ENCODE results near the gene MIS18A. TPM values are rescaled to one million over a fixed set of nuclear protein-coding genes. Genes with fewer than 3 reads are reported as not detected.

The MIS18A gene
- total and polyA plus RNA-seq, 2 experiments from 2014 or later = 46.1 to 133 TPM

DNA sequence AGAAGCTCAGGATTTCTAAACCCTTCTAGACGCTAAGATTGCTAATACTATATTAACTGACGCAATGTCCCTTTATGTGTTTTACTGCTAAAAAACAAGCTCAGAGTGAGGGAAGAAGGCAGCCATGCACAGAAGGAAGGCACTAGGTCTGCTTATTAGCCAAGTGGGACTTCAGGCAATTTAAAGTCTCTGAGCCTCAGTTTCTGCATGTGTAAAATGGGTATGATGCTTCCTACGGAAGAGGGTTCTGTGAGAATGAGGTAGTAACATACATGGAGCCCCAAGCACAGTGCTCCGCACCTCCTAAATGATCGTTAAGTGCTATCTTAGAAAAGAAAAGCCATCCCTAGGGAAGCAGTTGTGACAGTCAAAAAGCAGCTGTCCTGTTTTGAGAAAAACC is 16.9 kb downstream of the MIS18A start:
- peaks cover 13% of the 10 kb centered on the region for H3K36me3 Mint-ChIP-seq (ENCODE audit: low read depth)
- Histone ChIP-seq H3K9me2 (ENCODE audit: insufficient read depth) (no peaks in the 10 kb centered on the region), H3K79me2 (replicated peaks; ENCODE audit: insufficient read depth) (no peaks in the 10 kb centered on the region), H3K36me3 (ENCODE audit: insufficient read depth) (no peaks in the 10 kb centered on the region), H4K20me1 (replicated peaks; ENCODE audit: insufficient read depth) (no peaks in the 10 kb centered on the region), H2AFZ (no peak overlapping the region), H3F3A (replicated peaks; ENCODE audit: low read depth) (no peaks in the 10 kb centered on the region), H3K4me2 (no peak overlapping the region), H3K27me3 (ENCODE audit: insufficient read depth) (no peaks in the 10 kb centered on the region), H3K4me3 (no peak overlapping the region), H3K27ac (ENCODE audit: low read depth) (no peak overlapping the region), H3K4me1 (ENCODE audit: insufficient read depth) (peaks cover 3% of the 10 kb centered on the region; the same call in 1 of the 2 replicates)
- DNase-seq (ENCODE audit: low spot score) = no peak
- peaks cover 3% of the 10 kb centered on the region for H3K27me3 Mint-ChIP-seq (ENCODE audit: insufficient read depth, low read depth, poor library complexity)
- peaks cover 6% of the 10 kb centered on the region; the same call in 2 of the 3 replicates for H3K4me1 Mint-ChIP-seq
- TF ChIP-seq JUNB (IDR thresholded peaks at IDR 0.05; ENCODE audit: unreplicated experiment) = no peak
- TF ChIP-seq, protein P1, sequence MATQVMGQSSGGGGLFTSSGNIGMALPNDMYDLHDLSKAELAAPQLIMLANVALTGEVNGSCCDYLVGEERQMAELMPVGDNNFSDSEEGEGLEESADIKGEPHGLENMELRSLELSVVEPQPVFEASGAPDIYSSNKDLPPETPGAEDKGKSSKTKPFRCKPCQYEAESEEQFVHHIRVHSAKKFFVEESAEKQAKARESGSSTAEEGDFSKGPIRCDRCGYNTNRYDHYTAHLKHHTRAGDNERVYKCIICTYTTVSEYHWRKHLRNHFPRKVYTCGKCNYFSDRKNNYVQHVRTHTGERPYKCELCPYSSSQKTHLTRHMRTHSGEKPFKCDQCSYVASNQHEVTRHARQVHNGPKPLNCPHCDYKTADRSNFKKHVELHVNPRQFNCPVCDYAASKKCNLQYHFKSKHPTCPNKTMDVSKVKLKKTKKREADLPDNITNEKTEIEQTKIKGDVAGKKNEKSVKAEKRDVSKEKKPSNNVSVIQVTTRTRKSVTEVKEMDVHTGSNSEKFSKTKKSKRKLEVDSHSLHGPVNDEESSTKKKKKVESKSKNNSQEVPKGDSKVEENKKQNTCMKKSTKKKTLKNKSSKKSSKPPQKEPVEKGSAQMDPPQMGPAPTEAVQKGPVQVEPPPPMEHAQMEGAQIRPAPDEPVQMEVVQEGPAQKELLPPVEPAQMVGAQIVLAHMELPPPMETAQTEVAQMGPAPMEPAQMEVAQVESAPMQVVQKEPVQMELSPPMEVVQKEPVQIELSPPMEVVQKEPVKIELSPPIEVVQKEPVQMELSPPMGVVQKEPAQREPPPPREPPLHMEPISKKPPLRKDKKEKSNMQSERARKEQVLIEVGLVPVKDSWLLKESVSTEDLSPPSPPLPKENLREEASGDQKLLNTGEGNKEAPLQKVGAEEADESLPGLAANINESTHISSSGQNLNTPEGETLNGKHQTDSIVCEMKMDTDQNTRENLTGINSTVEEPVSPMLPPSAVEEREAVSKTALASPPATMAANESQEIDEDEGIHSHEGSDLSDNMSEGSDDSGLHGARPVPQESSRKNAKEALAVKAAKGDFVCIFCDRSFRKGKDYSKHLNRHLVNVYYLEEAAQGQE (IDR thresholded peaks at IDR 0.05; ENCODE audit: unreplicated experiment) = no peak
- no peak for TF ChIP-seq NANOG (IDR thresholded peaks at IDR 0.05; ENCODE audit: borderline replicate concordance)
- TF ChIP-seq, protein P2, sequence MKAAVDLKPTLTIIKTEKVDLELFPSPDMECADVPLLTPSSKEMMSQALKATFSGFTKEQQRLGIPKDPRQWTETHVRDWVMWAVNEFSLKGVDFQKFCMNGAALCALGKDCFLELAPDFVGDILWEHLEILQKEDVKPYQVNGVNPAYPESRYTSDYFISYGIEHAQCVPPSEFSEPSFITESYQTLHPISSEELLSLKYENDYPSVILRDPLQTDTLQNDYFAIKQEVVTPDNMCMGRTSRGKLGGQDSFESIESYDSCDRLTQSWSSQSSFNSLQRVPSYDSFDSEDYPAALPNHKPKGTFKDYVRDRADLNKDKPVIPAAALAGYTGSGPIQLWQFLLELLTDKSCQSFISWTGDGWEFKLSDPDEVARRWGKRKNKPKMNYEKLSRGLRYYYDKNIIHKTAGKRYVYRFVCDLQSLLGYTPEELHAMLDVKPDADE (IDR thresholded peaks at IDR 0.05) = no peak
- TF ChIP-seq STAT1 (IDR thresholded peaks at IDR 0.05; ENCODE audit: unreplicated experiment) = no peak
- no peak for TF ChIP-seq POLR2AphosphoS5 (IDR thresholded peaks at IDR 0.05; ENCODE audit: low read depth)
- TF ChIP-seq, protein P3, sequence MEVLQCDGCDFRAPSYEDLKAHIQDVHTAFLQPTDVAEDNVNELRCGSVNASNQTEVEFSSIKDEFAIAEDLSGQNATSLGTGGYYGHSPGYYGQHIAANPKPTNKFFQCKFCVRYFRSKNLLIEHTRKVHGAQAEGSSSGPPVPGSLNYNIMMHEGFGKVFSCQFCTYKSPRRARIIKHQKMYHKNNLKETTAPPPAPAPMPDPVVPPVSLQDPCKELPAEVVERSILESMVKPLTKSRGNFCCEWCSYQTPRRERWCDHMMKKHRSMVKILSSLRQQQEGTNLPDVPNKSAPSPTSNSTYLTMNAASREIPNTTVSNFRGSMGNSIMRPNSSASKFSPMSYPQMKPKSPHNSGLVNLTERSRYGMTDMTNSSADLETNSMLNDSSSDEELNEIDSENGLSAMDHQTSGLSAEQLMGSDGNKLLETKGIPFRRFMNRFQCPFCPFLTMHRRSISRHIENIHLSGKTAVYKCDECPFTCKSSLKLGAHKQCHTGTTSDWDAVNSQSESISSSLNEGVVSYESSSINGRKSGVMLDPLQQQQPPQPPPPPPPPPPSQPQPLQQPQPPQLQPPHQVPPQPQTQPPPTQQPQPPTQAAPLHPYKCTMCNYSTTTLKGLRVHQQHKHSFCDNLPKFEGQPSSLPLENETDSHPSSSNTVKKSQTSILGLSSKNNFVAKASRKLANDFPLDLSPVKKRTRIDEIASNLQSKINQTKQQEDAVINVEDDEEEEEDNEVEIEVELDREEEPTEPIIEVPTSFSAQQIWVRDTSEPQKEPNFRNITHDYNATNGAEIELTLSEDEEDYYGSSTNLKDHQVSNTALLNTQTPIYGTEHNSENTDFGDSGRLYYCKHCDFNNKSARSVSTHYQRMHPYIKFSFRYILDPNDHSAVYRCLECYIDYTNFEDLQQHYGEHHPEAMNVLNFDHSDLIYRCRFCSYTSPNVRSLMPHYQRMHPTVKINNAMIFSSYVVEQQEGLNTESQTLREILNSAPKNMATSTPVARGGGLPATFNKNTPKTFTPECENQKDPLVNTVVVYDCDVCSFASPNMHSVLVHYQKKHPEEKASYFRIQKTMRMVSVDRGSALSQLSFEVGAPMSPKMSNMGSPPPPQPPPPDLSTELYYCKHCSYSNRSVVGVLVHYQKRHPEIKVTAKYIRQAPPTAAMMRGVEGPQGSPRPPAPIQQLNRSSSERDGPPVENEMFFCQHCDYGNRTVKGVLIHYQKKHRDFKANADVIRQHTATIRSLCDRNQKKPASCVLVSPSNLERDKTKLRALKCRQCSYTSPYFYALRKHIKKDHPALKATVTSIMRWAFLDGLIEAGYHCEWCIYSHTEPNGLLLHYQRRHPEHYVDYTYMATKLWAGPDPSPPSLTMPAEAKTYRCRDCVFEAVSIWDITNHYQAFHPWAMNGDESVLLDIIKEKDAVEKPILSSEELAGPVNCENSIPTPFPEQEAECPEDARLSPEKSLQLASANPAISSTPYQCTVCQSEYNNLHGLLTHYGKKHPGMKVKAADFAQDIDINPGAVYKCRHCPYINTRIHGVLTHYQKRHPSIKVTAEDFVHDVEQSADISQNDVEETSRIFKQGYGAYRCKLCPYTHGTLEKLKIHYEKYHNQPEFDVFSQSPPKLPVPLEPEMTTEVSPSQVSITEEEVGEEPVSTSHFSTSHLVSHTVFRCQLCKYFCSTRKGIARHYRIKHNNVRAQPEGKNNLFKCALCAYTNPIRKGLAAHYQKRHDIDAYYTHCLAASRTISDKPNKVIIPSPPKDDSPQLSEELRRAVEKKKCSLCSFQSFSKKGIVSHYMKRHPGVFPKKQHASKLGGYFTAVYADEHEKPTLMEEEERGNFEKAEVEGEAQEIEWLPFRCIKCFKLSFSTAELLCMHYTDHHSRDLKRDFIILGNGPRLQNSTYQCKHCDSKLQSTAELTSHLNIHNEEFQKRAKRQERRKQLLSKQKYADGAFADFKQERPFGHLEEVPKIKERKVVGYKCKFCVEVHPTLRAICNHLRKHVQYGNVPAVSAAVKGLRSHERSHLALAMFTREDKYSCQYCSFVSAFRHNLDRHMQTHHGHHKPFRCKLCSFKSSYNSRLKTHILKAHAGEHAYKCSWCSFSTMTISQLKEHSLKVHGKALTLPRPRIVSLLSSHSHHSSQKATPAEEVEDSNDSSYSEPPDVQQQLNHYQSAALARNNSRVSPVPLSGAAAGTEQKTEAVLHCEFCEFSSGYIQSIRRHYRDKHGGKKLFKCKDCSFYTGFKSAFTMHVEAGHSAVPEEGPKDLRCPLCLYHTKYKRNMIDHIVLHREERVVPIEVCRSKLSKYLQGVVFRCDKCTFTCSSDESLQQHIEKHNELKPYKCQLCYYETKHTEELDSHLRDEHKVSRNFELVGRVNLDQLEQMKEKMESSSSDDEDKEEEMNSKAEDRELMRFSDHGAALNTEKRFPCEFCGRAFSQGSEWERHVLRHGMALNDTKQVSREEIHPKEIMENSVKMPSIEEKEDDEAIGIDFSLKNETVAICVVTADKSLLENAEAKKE (CRISPR knock-in tag; IDR thresholded peaks at IDR 0.05) = no peak
- no peaks in the 10 kb centered on the region for H3K9me3 Mint-ChIP-seq
- no peak for ATAC-seq
- no peak overlapping the region for H3K27ac Mint-ChIP-seq
- H3K4me3 Mint-ChIP-seq = no peak overlapping the region
